A673 (cell line): Measurements from ENCODE around the gene ROS1. TPM values are rescaled to one million over a fixed set of nuclear protein-coding genes. Genes with fewer than 3 reads are reported as not detected.
"Not testable (repeated sequence)": the region's sequence is repeated elsewhere in the genome, so short reads cannot be mapped to it uniquely, and the experiment has no call there.

Experiments used
- BruUV-seq: library from RNA; stranded (reverse); fragments of 400-500 nt; replicated peaks from 2 replicates; lab custom pipeline; 2021; lab: Mats Ljungman, UMichigan
- CTCF ChIA-PET: fragments of 300-600 bp; sonication (Branson Sonifier 250); formaldehyde crosslinking; loops from one replicate; lab custom pipeline; 2022; ENCODE audit warnings: antibody characterized with exemption; lab: Charles Lee
- POLR2A ChIA-PET: fragments of 300-600 bp; sonication (Branson Sonifier 250); formaldehyde crosslinking; loops from one replicate; lab custom pipeline; 2022; ENCODE audit warnings: antibody characterized with exemption; ENCODE audit not compliant: low non-redundant PET; lab: Charles Lee
- DNase-seq: peaks from one replicate; pipeline ENCODE4 v3.0.0-alpha.2; 2015; ENCODE audit warnings: low spot score
- H3K27ac ChIP-seq: fragments of 200-600 bp; sonication (generic); 2 replicates; pipeline ENCODE4 v1.5.1; 2016; ENCODE audit warnings: mixed run types, low read depth, mild to moderate bottlenecking, mixed read lengths, antibody characterized with exemption, low read length; ENCODE audit not compliant: poor library complexity, severe bottlenecking
- H3K27me3 ChIP-seq: fragments of 200-600 bp; sonication (generic); replicated peaks from 2 replicates; pipeline ENCODE4 v1.6.1; 2017; ENCODE audit warnings: mixed run types, low read depth, mild to moderate bottlenecking, mixed read lengths, antibody characterized with exemption, low read length; ENCODE audit not compliant: insufficient read depth, poor library complexity
- H3K36me3 ChIP-seq: fragments of 200-600 bp; sonication (generic); 2 replicates; pipeline ENCODE4 v1.6.1; 2016; ENCODE audit warnings: mixed run types, mild to moderate bottlenecking, mixed read lengths, antibody characterized with exemption, low read length; ENCODE audit not compliant: insufficient read depth, poor library complexity, severe bottlenecking
- H3K4me1 ChIP-seq: fragments of 200-600 bp; sonication (generic); 2 replicates; pipeline ENCODE4 v1.6.1; 2017; ENCODE audit warnings: mixed run types, mild to moderate bottlenecking, mixed read lengths, antibody characterized with exemption, low read length; ENCODE audit not compliant: insufficient read depth, poor library complexity, severe bottlenecking
- H3K4me3 ChIP-seq: fragments of 200-600 bp; sonication (generic); 2 replicates; pipeline ENCODE4 v1.5.1; 2016; ENCODE audit warnings: low read depth, mixed run types, mild to moderate bottlenecking, mixed read lengths, low read length; ENCODE audit not compliant: poor library complexity, severe bottlenecking
- H3K9me3 ChIP-seq: fragments of 200-600 bp; sonication (generic); 2 replicates; pipeline ENCODE4 v1.6.1; 2016; ENCODE audit warnings: mixed run types, low read depth, mild to moderate bottlenecking, mixed read lengths, antibody characterized with exemption, low read length; ENCODE audit not compliant: poor library complexity, severe bottlenecking
- EZH2 ChIP-seq: fragments of 200-600 bp; sonication (generic); IDR thresholded peaks from 2 replicates; pipeline ENCODE4 v1.6.1; 2017; ENCODE audit warnings: borderline replicate concordance, low read depth, mild to moderate bottlenecking, mixed read lengths, antibody characterized with exemption, low read length; ENCODE audit not compliant: poor library complexity, severe bottlenecking
- intact Hi-C: fragments of 100-400 bp; cut with micrococcal nuclease; formaldehyde crosslinking; loops from one replicate; pipeline ENCODE4 v1.10.0; 2022; ENCODE audit not compliant: unreplicated experiment
- total RNA-seq: library from RNA; stranded (reverse); gene quantifications from 2 replicates; pipeline ENCODE4 v1.2.3, GENCODE V29; 2021
- TF ChIP-seq, protein P1 (sequence below): fragments of 300-800, 200-600 bp; sonication (generic); conservative IDR thresholded peaks from 2 replicates; pipeline ENCODE4 v1.5.1; 2017; ENCODE audit warnings: low read depth, mild to moderate bottlenecking, antibody characterized with exemption, low read length, moderate library complexity, mixed read lengths

Gene ROS1
- total RNA-seq, 1 experiment from 2014 or later, result not detected

DNA sequence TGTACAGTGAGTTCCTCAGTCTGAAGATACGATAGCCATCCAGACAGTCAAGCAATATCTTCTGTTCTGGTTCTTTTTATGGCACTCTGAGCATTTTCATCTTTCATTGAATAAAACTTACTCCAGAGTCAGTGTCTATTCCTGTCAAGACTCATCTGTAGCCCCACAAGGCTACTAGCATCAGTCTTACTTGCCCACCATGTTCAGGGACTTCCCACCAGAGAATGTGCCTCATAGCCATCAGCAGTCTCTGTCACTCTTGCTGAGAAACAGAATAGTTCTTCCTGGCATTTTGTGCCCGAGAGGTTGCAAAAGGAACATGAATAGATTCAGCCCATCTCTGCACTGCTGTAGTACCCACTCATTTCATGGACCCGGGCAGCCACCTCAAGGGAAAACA is 44.0 kb upstream of the ROS1 start:
- CTCF ChIA-PET, result no interaction called here
- no peak for DNase-seq
- no TSS peak for BruUV-seq
- no peaks in the 10 kb centered on the region for H3K4me1 ChIP-seq
- no peaks in the 10 kb centered on the region for H3K9me3 ChIP-seq
- TF ChIP-seq, protein P1, sequence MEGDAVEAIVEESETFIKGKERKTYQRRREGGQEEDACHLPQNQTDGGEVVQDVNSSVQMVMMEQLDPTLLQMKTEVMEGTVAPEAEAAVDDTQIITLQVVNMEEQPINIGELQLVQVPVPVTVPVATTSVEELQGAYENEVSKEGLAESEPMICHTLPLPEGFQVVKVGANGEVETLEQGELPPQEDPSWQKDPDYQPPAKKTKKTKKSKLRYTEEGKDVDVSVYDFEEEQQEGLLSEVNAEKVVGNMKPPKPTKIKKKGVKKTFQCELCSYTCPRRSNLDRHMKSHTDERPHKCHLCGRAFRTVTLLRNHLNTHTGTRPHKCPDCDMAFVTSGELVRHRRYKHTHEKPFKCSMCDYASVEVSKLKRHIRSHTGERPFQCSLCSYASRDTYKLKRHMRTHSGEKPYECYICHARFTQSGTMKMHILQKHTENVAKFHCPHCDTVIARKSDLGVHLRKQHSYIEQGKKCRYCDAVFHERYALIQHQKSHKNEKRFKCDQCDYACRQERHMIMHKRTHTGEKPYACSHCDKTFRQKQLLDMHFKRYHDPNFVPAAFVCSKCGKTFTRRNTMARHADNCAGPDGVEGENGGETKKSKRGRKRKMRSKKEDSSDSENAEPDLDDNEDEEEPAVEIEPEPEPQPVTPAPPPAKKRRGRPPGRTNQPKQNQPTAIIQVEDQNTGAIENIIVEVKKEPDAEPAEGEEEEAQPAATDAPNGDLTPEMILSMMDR, result no peak
- TF ChIP-seq EZH2, result no peak
- H3K4me3 ChIP-seq, result no peak overlapping the region
- intact Hi-C loops, result no loop called here
- H3K27ac ChIP-seq, result no peak overlapping the region
- no peaks in the 10 kb centered on the region for H3K36me3 ChIP-seq
- POLR2A ChIA-PET, result no interaction called here
- peaks cover 10% of the 10 kb centered on the region for H3K27me3 ChIP-seq

DNA sequence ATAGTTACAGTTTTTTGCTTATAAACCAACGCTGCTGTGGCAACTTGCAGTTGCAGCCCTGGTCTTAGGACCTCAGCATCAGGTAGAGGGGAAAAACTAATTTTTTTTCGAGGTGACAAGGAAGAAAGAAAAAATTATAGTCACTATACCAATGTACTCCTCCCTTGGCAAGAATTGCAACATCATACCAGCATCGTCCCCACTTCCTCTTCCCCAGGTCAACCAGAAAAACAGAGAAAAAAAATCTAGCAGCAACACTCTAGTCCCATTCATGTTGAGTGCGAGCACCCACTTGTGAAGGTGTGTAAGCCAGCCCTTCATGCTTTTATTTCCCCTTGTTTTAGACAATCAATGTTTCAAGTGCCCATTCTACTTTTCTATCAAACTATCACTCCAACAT is 43.6 kb upstream of the ROS1 start:
- no peaks in the 10 kb centered on the region for H3K36me3 ChIP-seq
- ChIA-PET CTCF (no interaction called here), POLR2A (no interaction called here)
- peaks cover 10% of the 10 kb centered on the region for H3K27me3 ChIP-seq
- H3K27ac ChIP-seq, result no peak overlapping the region
- TF ChIP-seq, protein P1, result no peak
- TF ChIP-seq EZH2, result no peak
- DNase-seq, result no peak
- H3K9me3 ChIP-seq, result no peaks in the 10 kb centered on the region
- H3K4me1 ChIP-seq, result no peaks in the 10 kb centered on the region
- BruUV-seq, result no TSS peak
- no peak overlapping the region for H3K4me3 ChIP-seq
- intact Hi-C loops, result no loop called here

DNA sequence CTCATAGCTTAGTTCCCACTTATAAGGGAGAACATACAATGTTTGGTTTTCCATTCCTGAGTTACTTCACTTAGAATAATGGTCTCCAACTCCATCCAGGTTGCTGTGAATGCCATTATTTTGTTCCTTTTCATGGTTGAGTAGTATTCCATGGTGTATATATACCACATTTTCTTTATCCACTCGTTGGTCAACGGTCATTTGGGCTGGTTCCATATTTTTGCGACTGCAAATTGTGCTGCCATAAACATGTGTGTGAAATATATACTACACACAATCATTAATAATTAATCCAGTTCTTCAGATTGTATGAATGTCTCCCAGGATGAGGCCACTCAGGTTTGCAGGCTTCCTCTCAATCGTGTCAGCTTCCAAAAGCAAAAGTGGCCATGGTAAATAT is 42.8 kb upstream of the ROS1 start:
- H3K36me3 ChIP-seq, CTCF ChIA-PET, H3K27me3 ChIP-seq, DNase-seq, H3K27ac ChIP-seq, H3K9me3 ChIP-seq, BruUV-seq, H3K4me3 ChIP-seq, POLR2A ChIA-PET, H3K4me1 ChIP-seq, intact Hi-C loops: not testable (repeated sequence)

DNA sequence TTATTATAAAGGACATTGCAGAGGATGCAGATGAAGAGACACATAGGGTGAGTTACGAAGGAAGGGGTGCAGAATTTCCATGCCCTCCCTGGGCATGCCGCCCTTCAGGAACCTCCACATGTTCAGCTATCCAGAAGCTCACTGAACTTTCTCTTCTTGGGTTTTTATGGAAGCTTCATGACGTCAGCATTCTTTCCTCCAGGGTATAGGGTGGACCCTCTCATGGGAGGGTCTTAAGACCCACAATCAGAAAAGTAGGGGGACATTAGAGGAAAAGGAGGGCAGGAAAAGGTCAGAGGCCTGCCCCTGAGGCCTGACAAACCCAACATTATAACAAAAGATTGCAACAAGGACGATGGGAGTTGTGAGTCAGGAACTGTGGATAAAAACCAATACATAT is 42.1 kb upstream of the ROS1 start:
- TF ChIP-seq, protein P1, result no peak
- no peak for TF ChIP-seq EZH2
- intact Hi-C loops, result no loop called here
- Histone ChIP-seq H3K4me3 (no peak overlapping the region), H3K27ac (no peak overlapping the region), H3K9me3 (no peaks in the 10 kb centered on the region), H3K36me3 (no peaks in the 10 kb centered on the region), H3K4me1 (no peaks in the 10 kb centered on the region), H3K27me3 (peaks cover 10% of the 10 kb centered on the region)
- CTCF ChIA-PET, result no interaction called here
- no TSS peak for BruUV-seq
- no peak for DNase-seq
- POLR2A ChIA-PET, result no interaction called here
